K562 (cell line): ENCODE results near the gene GSG1L2. TPM values are rescaled to one million over a fixed set of nuclear protein-coding genes. Genes with fewer than 3 reads are reported as not detected.

Source experiments
- ATAC-seq: fragments of 200-7000 bp; cut with Tn5 transposase; 3 replicates; pipeline ENCODE4 v1.9.1; 2020; ENCODE audit warnings: moderate library complexity
- BruUV-seq: library from RNA; stranded (reverse); fragments of 400-500 nt; replicated peaks from 2 replicates; lab custom pipeline; 2021; lab: Mats Ljungman, UMichigan
- CTCF ChIA-PET: fragments of 300-600 bp; formaldehyde crosslinking; extraction: SDS; loops from one replicate; lab custom pipeline; 2021; ENCODE audit warnings: low intra/inter-chr PET ratio; lab: Yijun Ruan, JAX
- POLR2A ChIA-PET: fragments of 300-600, 350-650 bp; sonication (Branson Sonifier 250); formaldehyde crosslinking; extraction: SDS; loops from one replicate; lab custom pipeline; 2021; ENCODE audit warnings: antibody characterized with exemption, inconsistent platforms; lab: Yijun Ruan, JAX
- DNase-seq, 4 experiments: peaks; one replicate each; pipeline versions ENCODE4 v3.0.0 to v3.0.0-alpha.2; 2011 to 2018; ENCODE audit warnings: low spot score in 3 of 4, mixed read lengths in 3 of 4; ENCODE audit errors: extremely low read depth in 1 of 4
- FAIRE-seq: peaks from 2 replicates; lab custom pipeline; 2011; peaks lifted over from hg19 to GRCh38; lab: Jason Lieb, UNC
- H2AFZ ChIP-seq: 2 replicates; pipeline ENCODE4 v1.6.0; 2011; ENCODE audit warnings: low read depth, low read length, control low read depth, inconsistent platforms
- H3K27ac ChIP-seq: fragments of 200-600 bp; 3 replicates; pipeline ENCODE4 v1.8.0; 2011; ENCODE audit warnings: low read depth, mild to moderate bottlenecking, control low read depth, inconsistent platforms, low read length, moderate library complexity, mixed read lengths; ENCODE audit errors: extremely low read depth
- H3K27me3 ChIP-seq, 2 experiments: fragments of 300-600 bp in 1 of 2; 2 replicates in 1 of 2; 3 replicates in 1 of 2; pipeline versions ENCODE4 v1.6.0 to v1.8.0; 2011; ENCODE audit warnings: inconsistent platforms in 2 of 2, low read length in 2 of 2, mild to moderate bottlenecking in 1 of 2, mixed read lengths in 1 of 2, moderate library complexity in 1 of 2; ENCODE audit not compliant: control insufficient read depth in 2 of 2, insufficient read depth in 2 of 2
- H3K36me3 ChIP-seq: fragments of 300-600 bp; 3 replicates; pipeline ENCODE4 v1.8.0; 2011; ENCODE audit warnings: mild to moderate bottlenecking, low read length, inconsistent platforms; ENCODE audit not compliant: control insufficient read depth, insufficient read depth
- H3K4me1 ChIP-seq, 2 experiments: fragments of 200-600 bp in 1 of 2; replicated peaks in 1 of 2; 2 replicates in 1 of 2; 3 replicates in 1 of 2; pipeline versions ENCODE4 v1.5.1 to v1.8.0; 2011; ENCODE audit warnings: inconsistent platforms in 2 of 2, low read length in 2 of 2, mild to moderate bottlenecking in 1 of 2, mixed read lengths in 1 of 2, moderate library complexity in 1 of 2; ENCODE audit not compliant: control insufficient read depth in 2 of 2, insufficient read depth in 2 of 2
- H3K4me2 ChIP-seq: 2 replicates; pipeline ENCODE4 v1.6.1; 2011; ENCODE audit warnings: low read length, control low read depth, inconsistent platforms, mixed read lengths; ENCODE audit not compliant: insufficient read depth
- H3K4me3 ChIP-seq: fragments of 200-600 bp; sonication (generic), shearing (Covaris generic); 2 replicates; pipeline ENCODE4 v1.5.1; 2016; ENCODE audit warnings: control low read depth, inconsistent platforms
- H3K79me2 ChIP-seq: fragments of 200-600 bp; 3 replicates; pipeline ENCODE4 v1.8.0; 2011; ENCODE audit warnings: low read length, inconsistent platforms; ENCODE audit not compliant: control insufficient read depth, insufficient read depth
- H3K9ac ChIP-seq, 2 experiments: 2 replicates each; pipeline versions ENCODE4 v1.6.0 to v1.6.1; 2011; ENCODE audit warnings: low read depth in 2 of 2, low read length in 2 of 2, control low read depth in 1 of 2, inconsistent platforms in 1 of 2, mild to moderate bottlenecking in 1 of 2, mixed read lengths in 1 of 2; ENCODE audit not compliant: insufficient read depth in 1 of 2
- H3K9me1 ChIP-seq: one replicate; pipeline ENCODE4 v1.6.0; 2011; ENCODE audit warnings: inconsistent platforms, mild to moderate bottlenecking, low read length, moderate library complexity; ENCODE audit not compliant: control insufficient read depth, insufficient read depth
- H3K9me3 ChIP-seq: replicated peaks from 2 replicates; pipeline ENCODE4 v1.5.1; 2011; ENCODE audit warnings: low read depth, low read length, inconsistent platforms; ENCODE audit not compliant: control insufficient read depth, insufficient read depth
- H4K20me1 ChIP-seq: replicated peaks from 2 replicates; pipeline ENCODE4 v1.6.1; 2011; ENCODE audit warnings: low read length, inconsistent platforms, mixed read lengths; ENCODE audit not compliant: control insufficient read depth, insufficient read depth
- FOXA1 ChIP-seq: fragments of 450-650 bp; IDR thresholded peaks from 2 replicates; pipeline ENCODE4 v1.6.1; 2016; ENCODE audit warnings: mild to moderate bottlenecking, borderline replicate concordance
- HMGN3 ChIP-seq: IDR thresholded peaks from 2 replicates; pipeline ENCODE4 v1.6.1; 2011; ENCODE audit warnings: borderline replicate concordance, low read depth, mild to moderate bottlenecking, mixed read lengths, low read length; ENCODE audit not compliant: insufficient read length; ENCODE audit errors: extremely low read depth
- MAFF ChIP-seq: IDR thresholded peaks from 2 replicates; pipeline ENCODE4 v1.6.1; 2012; ENCODE audit warnings: low read length, improper control_type of control experiment
- ZMIZ1 ChIP-seq, 2 experiments: fragments of 150-350 bp in 1 of 2; IDR thresholded peaks; 2 replicates each; pipeline ENCODE4 v1.6.1; 2012 to 2016; ENCODE audit warnings: low read depth in 2 of 2, low read length in 2 of 2, mild to moderate bottlenecking in 1 of 2, moderate library complexity in 1 of 2
- WGBS: fragments of 100-300 bp; shearing (Covaris generic); methylation state at CpG from one replicate; pipeline ENCODE4 v1.1.6; 2016; ENCODE audit warnings: low coverage, mixed read lengths; ENCODE audit not compliant: insufficient coverage; ENCODE audit errors: missing lambda C conversion rate; 5-methylcytosine and 5-hydroxymethylcytosine counted together
- in situ Hi-C: fragments of 300-500 bp; cut with MboI; formaldehyde crosslinking; loops from 4 replicates; pipeline ENCODE4 v1.15.0; 2018; ENCODE audit warnings: inconsistent platforms, mixed read lengths
- intact Hi-C: fragments of 100-400 bp; cut with micrococcal nuclease; formaldehyde crosslinking; loops from 2 replicates; pipeline ENCODE4 v1.14.2; 2022
- polyA plus RNA-seq, 8 experiments: library from polyadenylated mRNA; depleted of rRNA in 4 of 8; stranded (reverse) in 5 of 8; unstranded in 3 of 8; fragments of >200 nt; fragmentation: Nextera tagmentation in 2 of 8; fragmentation: Illumina TruSeq in 1 of 8; extraction: Ambion mirVana in 2 of 8; extraction: Trizol in 1 of 8; gene quantifications; 2 replicates each; pipeline versions ENCODE4 v1.2.1 to v1.2.3, GENCODE V29; 2011 to 2014; ENCODE audit warnings: inconsistent platforms in 1 of 8, missing spikeins in 1 of 8
- total RNA-seq, 7 experiments: library from RNA; depleted of rRNA in 6 of 7; stranded (reverse); fragments of >200 nt in 6 of 7; fragmentation: Illumina TruSeq in 2 of 7; extraction: Trizol in 2 of 7; gene quantifications; 2 replicates each; pipeline versions ENCODE4 v1.2.1 to v1.2.3, GENCODE V29; 2011 to 2021; ENCODE audit warnings: low replicate concordance in 1 of 7
- TF ChIP-seq, protein P1 (sequence below): fragments of 250-450 bp; sonication (Bioruptor Pico); IDR thresholded peaks from 2 replicates; pipeline ENCODE4 v1.5.0; 2020; ENCODE audit warnings: mild to moderate bottlenecking
- TF ChIP-seq, protein P2 (sequence below), 3 experiments: IDR thresholded peaks in 2 of 3; conservative IDR thresholded peaks in 1 of 3; 2 replicates each; pipeline ENCODE4 v1.5.1; 2011 to 2012; ENCODE audit warnings: low read length in 3 of 3, mild to moderate bottlenecking in 3 of 3, control low read depth in 2 of 3, improper control_type of control experiment in 1 of 3, inconsistent platforms in 1 of 3, low read depth in 1 of 3, mixed read lengths in 1 of 3, moderate library complexity in 1 of 3; ENCODE audit not compliant: insufficient read depth in 2 of 3

GSG1L2 gene
- total and polyA plus RNA-seq, 9 of the 15 experiments (the other 6 are each of a cell fraction or from before 2014, with no cell fraction given), result not detected

GRCh38 chr17:9824094-9824493 is 2.2 kb upstream of the GSG1L2 start:
- 0% methylated on average over 4 of the region's 4 CpGs for WGBS
- intact Hi-C loops, result no loop called here
- ATAC-seq, result no peak

More at GRCh38 chr17:9824094-9824493, 2.2 kb upstream of the GSG1L2 start:
- Histone ChIP-seq H3K36me3 (no peaks in the 10 kb centered on the region), H3K9ac (no peak overlapping the region), H3K4me3 (no peak overlapping the region), H3K4me2 (no peak overlapping the region), H3K27me3 (no peaks in the 10 kb centered on the region; a peak in 1 of 5 replicates), H3K79me2 (no peaks in the 10 kb centered on the region), H2AFZ (no peak overlapping the region), H3K9me1 (no peaks in the 10 kb centered on the region), H3K27ac (no peak overlapping the region), H3K9me3 (no peaks in the 10 kb centered on the region), H4K20me1 (no peaks in the 10 kb centered on the region), H3K4me1 (no peaks in the 10 kb centered on the region)
- TF ChIP-seq ZMIZ1 (IDR thresholded peaks at IDR 0.05; ENCODE audit: low read depth in 2 of 2, low read length in 2 of 2) (no peak), MAFF (no peak), HMGN3 (no peak), FOXA1 (no peak)
- TF ChIP-seq, protein P1, sequence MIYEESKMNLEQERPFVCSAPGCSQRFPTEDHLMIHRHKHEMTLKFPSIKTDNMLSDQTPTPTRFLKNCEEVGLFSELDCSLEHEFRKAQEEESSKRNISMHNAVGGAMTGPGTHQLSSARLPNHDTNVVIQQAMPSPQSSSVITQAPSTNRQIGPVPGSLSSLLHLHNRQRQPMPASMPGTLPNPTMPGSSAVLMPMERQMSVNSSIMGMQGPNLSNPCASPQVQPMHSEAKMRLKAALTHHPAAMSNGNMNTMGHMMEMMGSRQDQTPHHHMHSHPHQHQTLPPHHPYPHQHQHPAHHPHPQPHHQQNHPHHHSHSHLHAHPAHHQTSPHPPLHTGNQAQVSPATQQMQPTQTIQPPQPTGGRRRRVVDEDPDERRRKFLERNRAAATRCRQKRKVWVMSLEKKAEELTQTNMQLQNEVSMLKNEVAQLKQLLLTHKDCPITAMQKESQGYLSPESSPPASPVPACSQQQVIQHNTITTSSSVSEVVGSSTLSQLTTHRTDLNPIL (CRISPR knock-in tag), result no peak
- TF ChIP-seq, protein P2, sequence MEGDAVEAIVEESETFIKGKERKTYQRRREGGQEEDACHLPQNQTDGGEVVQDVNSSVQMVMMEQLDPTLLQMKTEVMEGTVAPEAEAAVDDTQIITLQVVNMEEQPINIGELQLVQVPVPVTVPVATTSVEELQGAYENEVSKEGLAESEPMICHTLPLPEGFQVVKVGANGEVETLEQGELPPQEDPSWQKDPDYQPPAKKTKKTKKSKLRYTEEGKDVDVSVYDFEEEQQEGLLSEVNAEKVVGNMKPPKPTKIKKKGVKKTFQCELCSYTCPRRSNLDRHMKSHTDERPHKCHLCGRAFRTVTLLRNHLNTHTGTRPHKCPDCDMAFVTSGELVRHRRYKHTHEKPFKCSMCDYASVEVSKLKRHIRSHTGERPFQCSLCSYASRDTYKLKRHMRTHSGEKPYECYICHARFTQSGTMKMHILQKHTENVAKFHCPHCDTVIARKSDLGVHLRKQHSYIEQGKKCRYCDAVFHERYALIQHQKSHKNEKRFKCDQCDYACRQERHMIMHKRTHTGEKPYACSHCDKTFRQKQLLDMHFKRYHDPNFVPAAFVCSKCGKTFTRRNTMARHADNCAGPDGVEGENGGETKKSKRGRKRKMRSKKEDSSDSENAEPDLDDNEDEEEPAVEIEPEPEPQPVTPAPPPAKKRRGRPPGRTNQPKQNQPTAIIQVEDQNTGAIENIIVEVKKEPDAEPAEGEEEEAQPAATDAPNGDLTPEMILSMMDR (IDR thresholded peaks at IDR 0.05 in 2 of 3, conservative IDR thresholded peaks at IDR 0.05 in 1 of 3; ENCODE audit: insufficient read depth in 2 of 3, low read depth in 1 of 3, low read length in 3 of 3), result peak in 1 of 3 experiments; percentile 16; a peak in 1 of 6 replicates
- FAIRE-seq, result no peak
- peak in 3 of 4 experiments; percentile 11 to 23 (median 15) for DNase-seq
- POLR2A ChIA-PET, result no interaction called here
- CTCF ChIA-PET, result no interaction called here
- BruUV-seq, result no TSS peak
- in situ Hi-C loops, result no loop called here
